GM10266 (cell line): ENCODE measurements around the gene MRPL50.

ENCODE experiments used
- DNase-seq: peaks from one replicate; pipeline ENCODE4 v3.0.0; 2012; ENCODE audit errors: extremely low spot score
- CTCF ChIP-seq: IDR thresholded peaks from 2 replicates; pipeline ENCODE4 v1.5.1; 2012; ENCODE audit warnings: mild to moderate bottlenecking, low read depth; ENCODE audit not compliant: control insufficient read depth, insufficient read depth; ENCODE audit errors: missing control alignments

The MRPL50 gene

DNA sequence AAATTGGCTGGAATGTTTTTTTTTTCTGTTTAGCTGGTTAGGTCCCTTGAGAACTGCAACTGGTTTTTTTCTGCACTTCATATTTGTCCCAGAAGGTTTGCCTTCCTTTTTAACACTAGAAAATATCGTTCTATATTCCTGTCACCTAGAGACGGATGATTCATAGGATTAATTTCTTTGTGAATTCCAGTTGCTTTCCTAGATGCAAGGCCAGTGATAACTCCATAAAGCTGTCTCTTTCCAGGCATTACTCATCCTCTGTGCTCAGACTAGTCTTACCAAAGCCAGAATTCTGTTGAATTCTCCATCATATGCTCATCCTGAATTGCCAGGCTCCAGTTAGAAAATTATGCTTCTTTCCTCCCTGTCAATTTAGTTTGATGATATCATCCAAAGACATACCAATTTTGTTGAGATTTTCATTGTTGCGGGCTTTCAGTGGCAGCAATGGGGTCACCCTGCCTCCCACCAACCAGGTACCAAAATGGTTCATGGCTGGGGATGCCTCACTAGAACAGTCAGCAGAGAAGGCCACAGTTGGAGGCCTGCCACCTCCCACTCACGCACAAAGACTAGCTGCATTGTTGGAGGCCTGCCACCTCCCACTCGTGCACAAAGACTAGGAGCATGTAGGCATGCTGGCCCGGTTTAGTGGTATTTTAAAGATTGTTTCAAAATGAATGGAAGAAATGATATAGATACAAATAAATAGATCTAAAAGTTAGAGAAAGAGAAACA is 22.1 kb downstream of the MRPL50 start:
- DNase-seq = no peak
- TF ChIP-seq CTCF = no peak

DNA sequence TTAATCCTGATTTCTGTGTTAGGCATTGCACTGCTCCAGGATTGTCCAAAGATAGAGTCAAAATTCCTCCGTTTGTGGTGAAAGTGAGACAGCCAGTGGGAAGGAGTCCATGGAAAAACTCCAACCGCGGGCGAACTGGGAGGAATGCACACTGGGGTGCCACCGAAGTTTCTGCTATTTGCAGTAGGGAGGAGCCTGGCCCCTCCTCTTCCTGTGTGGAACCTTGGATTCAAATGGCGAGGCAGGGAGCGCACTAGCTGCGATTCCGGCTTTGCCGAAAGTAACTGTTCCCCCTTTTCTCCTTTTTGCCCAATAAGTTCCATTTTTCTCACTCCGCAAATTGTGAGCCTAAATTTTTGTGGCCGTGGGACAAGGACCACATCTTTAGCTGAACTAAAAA is 22.9 kb downstream of the MRPL50 start:
- no peak for DNase-seq
- no peak for TF ChIP-seq CTCF

DNA sequence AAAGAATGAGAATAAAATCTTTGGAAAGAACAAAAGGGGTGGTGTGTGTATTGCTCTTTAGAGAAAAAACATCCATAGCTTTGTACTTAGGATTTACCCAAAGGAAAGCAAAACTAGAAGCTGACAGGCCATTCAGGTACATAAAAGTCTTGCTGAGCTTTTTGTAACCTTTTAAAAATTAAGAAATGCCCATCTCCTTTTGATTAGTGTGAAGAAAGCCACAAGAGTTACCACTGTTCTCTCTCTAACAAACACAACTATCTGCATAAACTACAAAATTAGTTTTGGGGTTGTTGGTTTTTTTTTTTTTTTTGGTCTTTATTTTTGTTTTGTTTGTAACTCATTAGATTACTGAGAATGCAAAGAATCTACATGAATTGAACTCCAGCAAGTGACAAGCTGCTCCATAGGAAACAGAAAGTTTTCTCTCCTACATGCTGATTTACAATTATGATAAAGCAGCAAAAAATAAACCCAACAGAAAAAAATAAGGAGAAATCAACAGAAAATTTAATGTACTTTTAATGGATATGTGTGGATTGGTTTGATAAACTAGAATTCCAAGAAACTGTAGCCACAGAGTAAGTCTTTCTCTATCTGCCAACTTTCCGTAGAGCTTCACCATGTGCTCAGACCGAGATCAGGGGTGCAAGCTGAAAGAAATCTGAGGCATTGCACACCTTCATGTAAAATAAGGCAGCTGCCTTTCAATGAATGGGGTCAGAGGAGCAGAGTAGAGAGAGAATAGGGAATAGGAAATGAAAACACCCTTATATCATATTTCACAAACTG is 25.9 kb downstream of the MRPL50 start:
- no peak for DNase-seq
- TF ChIP-seq CTCF = no peak

- no peak for DNase-seq
- TF ChIP-seq CTCF = no peak
Observed at GRCh38 chr9:101371813-101372212, 26.6 kb downstream of the MRPL50 start.

GRCh38 chr9:101369884-101370531 is 28.4 kb downstream of the MRPL50 start:
- TF ChIP-seq CTCF = no peak
- no peak for DNase-seq

DNA sequence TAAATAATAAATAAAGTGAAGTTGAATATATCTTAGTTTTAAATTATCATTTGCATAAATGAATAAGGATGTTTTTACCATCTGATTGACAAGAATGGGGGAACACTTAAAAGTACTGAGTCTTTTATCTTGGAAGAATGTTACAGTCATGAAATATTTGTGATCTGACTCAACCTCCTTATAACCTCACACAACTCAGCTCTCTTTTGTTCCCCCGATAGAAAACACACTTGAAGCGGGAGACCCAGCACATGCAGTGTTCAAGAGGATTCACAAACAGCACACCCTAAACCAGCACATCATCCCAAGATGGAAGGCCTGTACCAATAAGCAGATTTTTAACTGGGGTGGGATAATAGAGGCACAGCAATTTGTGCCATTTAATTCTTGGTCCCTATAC is 29.1 kb downstream of the MRPL50 start:
- DNase-seq = no peak

More for the DNA sequence above, 29.1 kb downstream of the MRPL50 start:
- no peak for TF ChIP-seq CTCF
